HepG2 (cell line): ENCODE results near the gene NABP2. TPM values are rescaled to one million over a fixed set of nuclear protein-coding genes. Genes with fewer than 3 reads are reported as not detected.

Experiments used
- KLF9 ChIP-seq: IDR thresholded peaks from 2 replicates; pipeline ENCODE4 v1.6.1; 2016; ENCODE audit warnings: low read depth
- ZNF331 ChIP-seq: sonication (generic); formaldehyde crosslinking; IDR thresholded peaks from 2 replicates; pipeline ENCODE4 v1.4.0; 2020; ENCODE audit warnings: missing genetic modification reagents
- ZNF878 ChIP-seq: sonication (generic); formaldehyde crosslinking; IDR thresholded peaks from 2 replicates; pipeline ENCODE4 v1.8.1; 2023; ENCODE audit warnings: mild to moderate bottlenecking, missing genetic modification reagents, moderate library complexity
- polyA plus RNA-seq, 8 experiments: library from polyadenylated mRNA; depleted of rRNA in 3 of 8; stranded (reverse) in 7 of 8; unstranded in 1 of 8; fragments of >200 nt; fragmentation: Illumina TruSeq in 4 of 8; extraction: Trizol in 4 of 8; gene quantifications; 2 replicates each; pipeline versions ENCODE4 v1.2.1 to v1.2.3, GENCODE V29; 2011 to 2016; ENCODE audit warnings: low read depth in 4 of 8, missing spikeins in 1 of 8, mixed read lengths in 1 of 8; ENCODE audit not compliant: insufficient read depth in 1 of 8
- total RNA-seq, 5 experiments: library from RNA; depleted of rRNA; stranded (reverse); fragments of >200 nt; fragmentation: Illumina TruSeq; extraction: Trizol; gene quantifications; 2 replicates each; pipeline ENCODE4 v1.2.3, GENCODE V29; 2016; ENCODE audit warnings: low read depth in 1 of 5
- TF ChIP-seq, protein P1 (sequence below): sonication (generic); formaldehyde crosslinking; IDR thresholded peaks from 2 replicates; pipeline ENCODE4; 2020; ENCODE audit warnings: missing genetic modification reagents, mild to moderate bottlenecking, borderline replicate concordance
- TF ChIP-seq, protein P2 (sequence below): sonication (generic); formaldehyde crosslinking; IDR thresholded peaks from 2 replicates; pipeline ENCODE4 v1.5.0; 2020; ENCODE audit warnings: missing genetic modification reagents, mild to moderate bottlenecking, borderline replicate concordance
- TF ChIP-seq, protein P3 (sequence below): fragments of 450-650 bp; IDR thresholded peaks from 2 replicates; pipeline ENCODE4 v1.6.1; 2017

Gene NABP2
- total and polyA plus RNA-seq, 2 of the 13 experiments (the other 11 are each of a cell fraction or from before 2014, with no cell fraction given): 33.2 to 35.5 TPM

DNA sequence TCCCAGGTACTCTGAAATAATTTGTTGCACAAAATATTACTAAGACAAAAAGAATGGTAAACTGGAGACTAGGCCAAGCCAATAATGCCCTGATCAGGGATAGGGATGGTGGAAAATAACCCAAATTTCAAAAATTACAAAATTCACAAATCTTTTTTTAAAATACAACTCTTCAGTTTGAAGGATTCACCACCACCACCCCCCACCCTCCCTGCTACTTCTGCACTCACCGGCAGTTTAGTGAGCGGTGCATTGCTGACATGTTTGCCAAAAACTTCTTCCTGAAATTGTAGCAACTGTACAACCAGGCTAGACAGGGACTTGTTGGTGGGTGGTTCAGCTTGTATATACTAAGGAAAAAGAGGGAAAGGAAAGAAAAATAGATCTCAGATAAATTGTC, 37.2 kb upstream of the NABP2 start (continued):
- TF ChIP-seq, protein P1, sequence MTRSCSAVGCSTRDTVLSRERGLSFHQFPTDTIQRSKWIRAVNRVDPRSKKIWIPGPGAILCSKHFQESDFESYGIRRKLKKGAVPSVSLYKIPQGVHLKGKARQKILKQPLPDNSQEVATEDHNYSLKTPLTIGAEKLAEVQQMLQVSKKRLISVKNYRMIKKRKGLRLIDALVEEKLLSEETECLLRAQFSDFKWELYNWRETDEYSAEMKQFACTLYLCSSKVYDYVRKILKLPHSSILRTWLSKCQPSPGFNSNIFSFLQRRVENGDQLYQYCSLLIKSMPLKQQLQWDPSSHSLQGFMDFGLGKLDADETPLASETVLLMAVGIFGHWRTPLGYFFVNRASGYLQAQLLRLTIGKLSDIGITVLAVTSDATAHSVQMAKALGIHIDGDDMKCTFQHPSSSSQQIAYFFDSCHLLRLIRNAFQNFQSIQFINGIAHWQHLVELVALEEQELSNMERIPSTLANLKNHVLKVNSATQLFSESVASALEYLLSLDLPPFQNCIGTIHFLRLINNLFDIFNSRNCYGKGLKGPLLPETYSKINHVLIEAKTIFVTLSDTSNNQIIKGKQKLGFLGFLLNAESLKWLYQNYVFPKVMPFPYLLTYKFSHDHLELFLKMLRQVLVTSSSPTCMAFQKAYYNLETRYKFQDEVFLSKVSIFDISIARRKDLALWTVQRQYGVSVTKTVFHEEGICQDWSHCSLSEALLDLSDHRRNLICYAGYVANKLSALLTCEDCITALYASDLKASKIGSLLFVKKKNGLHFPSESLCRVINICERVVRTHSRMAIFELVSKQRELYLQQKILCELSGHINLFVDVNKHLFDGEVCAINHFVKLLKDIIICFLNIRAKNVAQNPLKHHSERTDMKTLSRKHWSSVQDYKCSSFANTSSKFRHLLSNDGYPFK (CRISPR knock-in tag): no peak
- TF ChIP-seq ZNF878 (CRISPR knock-in tag) (no peak), KLF9 (no peak), ZNF331 (CRISPR knock-in tag) (no peak)
- TF ChIP-seq, protein P2, sequence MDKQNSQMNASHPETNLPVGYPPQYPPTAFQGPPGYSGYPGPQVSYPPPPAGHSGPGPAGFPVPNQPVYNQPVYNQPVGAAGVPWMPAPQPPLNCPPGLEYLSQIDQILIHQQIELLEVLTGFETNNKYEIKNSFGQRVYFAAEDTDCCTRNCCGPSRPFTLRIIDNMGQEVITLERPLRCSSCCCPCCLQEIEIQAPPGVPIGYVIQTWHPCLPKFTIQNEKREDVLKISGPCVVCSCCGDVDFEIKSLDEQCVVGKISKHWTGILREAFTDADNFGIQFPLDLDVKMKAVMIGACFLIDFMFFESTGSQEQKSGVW (CRISPR knock-in tag): no peak
- TF ChIP-seq, protein P3, sequence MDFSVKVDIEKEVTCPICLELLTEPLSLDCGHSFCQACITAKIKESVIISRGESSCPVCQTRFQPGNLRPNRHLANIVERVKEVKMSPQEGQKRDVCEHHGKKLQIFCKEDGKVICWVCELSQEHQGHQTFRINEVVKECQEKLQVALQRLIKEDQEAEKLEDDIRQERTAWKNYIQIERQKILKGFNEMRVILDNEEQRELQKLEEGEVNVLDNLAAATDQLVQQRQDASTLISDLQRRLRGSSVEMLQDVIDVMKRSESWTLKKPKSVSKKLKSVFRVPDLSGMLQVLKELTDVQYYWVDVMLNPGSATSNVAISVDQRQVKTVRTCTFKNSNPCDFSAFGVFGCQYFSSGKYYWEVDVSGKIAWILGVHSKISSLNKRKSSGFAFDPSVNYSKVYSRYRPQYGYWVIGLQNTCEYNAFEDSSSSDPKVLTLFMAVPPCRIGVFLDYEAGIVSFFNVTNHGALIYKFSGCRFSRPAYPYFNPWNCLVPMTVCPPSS: no peak
